HG03139 (cell line): ENCODE data around the gene MCTP1.

Experiments
- ATAC-seq: cut with Tn5 transposase; IDR thresholded peaks from one replicate; pipeline ENCODE4 v1.9.1; 2021; ENCODE audit not compliant: unreplicated experiment

Gene MCTP1

DNA sequence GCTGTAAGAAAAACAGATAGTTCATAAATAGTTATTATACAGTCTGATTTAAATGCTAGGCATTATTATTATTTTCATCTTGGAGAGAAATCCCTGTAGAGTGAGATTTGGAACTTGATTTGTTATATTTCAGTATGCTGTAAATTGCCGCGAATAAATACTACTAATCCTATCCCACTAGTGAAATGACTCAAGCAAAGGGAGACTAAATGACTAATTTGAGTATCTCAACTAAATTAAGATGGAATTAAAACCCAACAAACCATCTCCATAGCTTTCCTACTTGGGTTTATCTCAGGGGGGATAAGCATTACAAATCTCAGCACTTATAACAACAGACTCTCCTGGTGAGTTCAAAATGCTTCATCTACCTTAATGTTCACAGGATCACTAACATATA is 206.0 kb downstream of the MCTP1 start:
- ATAC-seq, result no peak

GRCh38 chr5:95076395-95077185 is 208.3 kb downstream of the MCTP1 start:
- no peak for ATAC-seq

DNA sequence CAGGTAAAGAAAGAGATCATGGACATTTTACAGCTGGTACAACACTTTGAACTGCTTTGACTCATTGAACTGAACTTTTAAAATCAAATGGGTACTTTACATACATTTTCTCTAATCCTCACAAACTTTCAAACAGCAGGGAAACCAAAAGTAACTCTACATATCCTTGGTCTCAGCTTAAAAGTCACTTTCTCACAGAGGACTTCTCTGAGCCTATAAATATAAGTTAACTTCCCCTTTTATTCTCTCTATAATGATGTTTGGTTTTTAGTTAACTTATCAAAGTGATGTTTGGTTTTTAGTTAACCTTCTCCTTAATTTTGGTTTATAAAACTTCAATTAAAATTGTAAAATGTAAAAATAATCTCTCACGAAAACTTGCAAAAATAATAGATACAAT is 209.8 kb downstream of the MCTP1 start:
- ATAC-seq, result no peak

DNA sequence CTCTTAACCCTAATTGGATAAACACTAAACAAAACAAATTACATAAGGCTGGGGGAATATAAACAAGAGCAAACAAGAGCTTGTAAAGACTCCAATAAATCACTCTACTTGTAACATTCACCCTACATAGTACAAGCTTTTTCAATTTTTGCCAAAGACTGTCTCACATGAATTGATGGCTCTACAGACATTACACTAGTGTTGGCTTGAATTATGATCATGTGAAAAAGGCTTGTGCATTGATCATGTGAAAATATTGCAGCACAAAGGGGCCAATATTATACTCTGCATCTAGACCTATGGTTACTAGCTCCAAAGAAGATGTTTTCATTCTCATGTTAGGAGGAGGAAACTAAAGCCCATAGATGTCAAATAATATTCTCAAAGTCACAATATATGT is 212.6 kb downstream of the MCTP1 start:
- ATAC-seq, result no peak

DNA sequence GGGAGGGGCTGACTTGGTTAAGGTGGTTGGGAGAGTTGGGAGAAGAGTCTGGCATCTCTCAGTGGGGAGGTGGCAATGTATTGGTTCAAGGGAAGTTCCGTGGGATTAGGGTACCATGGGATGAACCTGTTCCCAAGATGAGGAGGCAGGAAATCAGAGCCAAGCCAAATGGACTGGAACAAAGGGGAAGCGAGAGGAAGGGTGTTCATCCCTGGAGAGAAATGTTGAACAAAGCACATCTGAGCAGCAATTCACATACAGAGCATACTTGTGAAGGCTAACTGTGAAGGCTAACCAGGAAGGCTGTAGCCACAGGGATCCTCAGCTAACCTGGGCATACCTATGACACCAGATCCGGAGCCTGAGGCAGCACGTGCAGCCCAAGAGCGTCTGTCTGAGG is 214.0 kb downstream of the MCTP1 start:
- no peak for ATAC-seq

- ATAC-seq, result no peak
Measured at GRCh38 chr5:95070453-95070852, 214.4 kb downstream of the MCTP1 start.

GRCh38 chr5:95069948-95070347 is 214.9 kb downstream of the MCTP1 start:
- no peak for ATAC-seq

DNA sequence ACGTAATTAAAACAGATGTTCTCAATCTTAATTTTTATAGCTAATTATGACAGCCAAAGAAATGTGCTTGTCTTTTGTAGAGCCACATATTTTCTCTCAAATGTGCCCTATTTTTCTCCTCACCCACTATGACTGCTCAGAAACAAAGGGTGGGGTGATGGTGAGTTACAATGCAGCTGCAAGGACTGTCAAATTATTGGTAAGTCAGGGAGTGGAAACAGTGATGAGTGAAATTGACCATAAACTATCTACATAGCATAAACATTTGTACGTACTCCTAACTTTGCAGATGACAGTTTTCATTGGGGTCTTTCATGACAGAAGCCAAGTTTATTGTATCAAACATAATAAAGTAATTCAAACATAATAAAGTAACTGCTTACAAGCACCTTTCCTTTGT is 215.9 kb downstream of the MCTP1 start:
- ATAC-seq, result no peak

GRCh38 chr5:95068289-95068910 is 216.5 kb downstream of the MCTP1 start:
- ATAC-seq, result peak; percentile 47

DNA sequence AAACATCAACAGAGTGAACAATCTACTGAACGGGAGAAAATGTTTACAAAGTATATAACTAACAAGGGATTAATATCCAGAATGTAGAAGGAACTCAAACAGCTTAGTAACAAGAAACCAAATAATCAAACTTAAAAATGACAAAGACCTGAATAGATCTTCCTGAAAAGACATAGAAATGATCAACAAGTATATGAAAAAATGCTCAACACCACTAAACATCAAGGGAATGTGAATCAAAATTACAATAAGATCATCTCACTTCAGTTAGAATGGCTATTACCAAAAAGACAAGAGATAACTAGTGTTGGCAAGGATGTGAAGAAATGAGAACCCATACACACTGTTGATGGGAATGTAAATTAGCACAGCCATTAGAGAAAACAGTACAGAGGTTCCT is 218.8 kb downstream of the MCTP1 start:
- no peak for ATAC-seq

DNA sequence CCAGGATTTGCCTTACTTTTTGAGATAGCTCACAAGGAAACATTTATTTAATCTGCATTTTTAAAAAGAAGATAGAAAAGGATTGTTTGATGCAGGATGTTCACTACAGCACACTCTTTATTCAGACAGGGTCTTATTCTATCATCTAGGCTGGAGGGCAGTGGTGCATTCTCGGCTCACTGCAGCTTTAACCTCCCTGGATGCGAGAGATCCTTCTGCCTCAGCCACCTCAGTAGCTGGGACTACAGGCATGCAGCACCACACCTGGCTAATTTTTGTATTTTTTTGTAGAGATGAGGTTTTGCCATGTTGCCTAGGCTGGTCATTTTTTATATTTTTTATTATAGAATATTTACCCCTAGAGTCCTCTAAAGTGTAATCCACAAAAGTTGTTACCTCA is 221.4 kb downstream of the MCTP1 start:
- ATAC-seq, result no peak

GRCh38 chr5:95060098-95060497 is 224.8 kb downstream of the MCTP1 start:
- ATAC-seq, result no peak

- no peak for ATAC-seq
Measured at GRCh38 chr5:95059636-95060035, 225.3 kb downstream of the MCTP1 start.

GRCh38 chr5:95057615-95058014 is 227.3 kb downstream of the MCTP1 start:
- no peak for ATAC-seq

DNA sequence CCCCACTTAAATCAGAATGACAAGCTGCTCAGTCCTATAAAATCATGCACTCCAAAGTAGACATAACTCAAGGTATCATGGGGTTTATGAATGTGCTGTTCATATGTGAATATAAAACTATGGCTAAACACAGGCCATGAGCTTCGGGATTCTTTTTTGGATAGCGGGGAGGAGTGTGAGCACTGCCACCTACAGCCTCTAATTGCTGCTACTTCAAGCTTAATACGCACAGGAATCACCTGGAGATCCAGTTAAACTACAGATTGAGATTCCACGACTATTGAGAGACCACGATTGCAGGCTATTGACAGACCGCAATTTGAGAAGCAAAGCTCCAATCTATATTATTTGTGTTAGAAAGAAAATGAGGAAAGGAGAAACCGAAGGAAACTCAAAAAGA is 231.6 kb downstream of the MCTP1 start:
- ATAC-seq, result no peak

DNA sequence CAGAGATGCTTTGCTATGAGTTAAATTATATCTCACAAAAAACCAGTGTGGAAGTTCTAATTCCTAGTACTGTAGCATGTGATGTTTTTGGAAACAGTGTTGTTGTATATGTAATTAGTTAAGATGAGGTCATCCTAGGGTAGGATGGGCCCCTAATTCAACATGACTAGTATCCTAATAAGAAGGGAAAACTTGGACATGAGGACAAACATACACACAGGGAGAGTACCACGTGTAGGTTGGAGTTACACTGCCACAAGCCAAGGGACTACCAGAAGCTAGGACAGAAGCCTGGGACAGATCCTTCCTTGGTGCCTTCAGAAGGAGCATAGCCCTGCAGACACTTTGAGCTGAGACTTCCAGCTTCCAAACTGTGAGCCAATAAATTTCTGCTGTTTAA is 234.2 kb downstream of the MCTP1 start:
- ATAC-seq, result no peak

DNA sequence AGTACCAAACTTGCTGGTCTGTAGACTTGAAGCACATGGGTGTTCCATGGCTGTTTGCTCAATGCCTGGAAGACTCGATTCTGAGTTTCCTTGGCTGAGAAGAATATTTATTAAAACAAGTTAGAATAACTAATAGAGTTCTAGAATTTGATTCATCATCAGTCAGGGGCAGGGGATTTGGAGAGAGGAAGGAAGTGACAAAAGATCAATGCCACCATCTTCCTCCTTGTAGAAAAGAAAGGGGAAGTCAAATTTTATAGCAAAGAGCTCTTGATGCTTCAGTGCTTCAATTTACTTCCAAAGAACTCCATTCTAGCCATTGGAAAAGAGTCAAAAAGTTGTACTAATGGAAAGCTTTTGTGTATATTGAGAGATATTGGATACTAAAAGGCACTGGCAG is 236.3 kb downstream of the MCTP1 start:
- ATAC-seq, result no peak

DNA sequence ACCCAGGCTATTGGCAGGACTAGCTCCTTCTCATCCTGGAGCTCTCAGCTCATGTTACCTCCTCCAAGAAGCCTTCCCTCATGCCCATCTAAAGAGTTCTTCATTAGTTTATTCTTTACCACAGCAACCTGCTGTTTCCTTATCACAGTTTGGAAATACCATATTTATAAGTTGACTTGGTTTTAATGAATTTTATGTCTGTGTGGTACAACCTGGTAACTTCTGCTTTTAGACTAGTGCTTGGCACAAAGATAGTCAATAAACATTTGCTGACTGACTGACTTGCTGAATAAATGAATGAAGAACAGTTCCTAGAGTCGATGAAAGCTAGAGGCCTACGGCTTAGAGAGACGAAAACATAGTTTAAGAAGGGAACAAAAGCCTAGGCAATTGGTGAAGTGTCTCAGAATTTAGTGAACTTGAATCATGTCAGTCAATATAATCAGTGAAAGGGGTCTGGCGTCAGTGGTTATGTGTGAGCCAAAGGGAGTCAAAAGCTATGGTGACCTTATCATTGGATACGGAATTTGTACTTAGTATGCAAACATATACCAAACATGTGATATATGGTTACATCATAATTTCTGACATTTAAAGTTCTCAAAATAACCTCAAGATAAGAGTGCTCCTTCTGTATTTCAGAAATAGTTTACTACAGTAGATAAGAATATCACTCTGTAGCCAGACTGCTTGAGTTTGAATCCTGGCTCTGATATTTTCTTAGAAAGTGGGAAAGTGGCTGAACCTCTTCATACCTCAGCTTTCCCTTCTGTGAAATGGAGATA is 239.5 kb downstream of the MCTP1 start:
- ATAC-seq, result no peak

DNA sequence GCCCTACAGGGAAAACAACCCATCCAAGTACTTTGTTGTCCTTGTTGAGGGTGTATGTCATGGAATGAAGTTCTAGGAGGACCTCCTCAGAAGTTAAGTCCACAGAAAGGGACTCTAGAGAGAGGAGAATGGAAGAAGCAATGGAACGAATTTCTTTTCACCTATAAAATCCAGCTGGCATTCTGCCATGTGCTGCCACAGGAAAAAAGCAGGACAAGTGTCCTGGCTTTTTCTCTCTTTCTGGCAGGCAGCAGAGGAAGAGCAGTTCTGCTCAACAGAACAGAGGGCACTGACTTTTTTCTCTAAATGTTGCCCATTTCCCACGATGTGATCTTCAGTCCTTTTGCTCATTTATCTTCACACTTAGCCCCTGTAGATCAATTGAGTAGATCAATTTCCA is 240.8 kb downstream of the MCTP1 start:
- no peak for ATAC-seq

GRCh38 chr5:95043648-95044047 is 241.2 kb downstream of the MCTP1 start:
- ATAC-seq, result no peak

DNA sequence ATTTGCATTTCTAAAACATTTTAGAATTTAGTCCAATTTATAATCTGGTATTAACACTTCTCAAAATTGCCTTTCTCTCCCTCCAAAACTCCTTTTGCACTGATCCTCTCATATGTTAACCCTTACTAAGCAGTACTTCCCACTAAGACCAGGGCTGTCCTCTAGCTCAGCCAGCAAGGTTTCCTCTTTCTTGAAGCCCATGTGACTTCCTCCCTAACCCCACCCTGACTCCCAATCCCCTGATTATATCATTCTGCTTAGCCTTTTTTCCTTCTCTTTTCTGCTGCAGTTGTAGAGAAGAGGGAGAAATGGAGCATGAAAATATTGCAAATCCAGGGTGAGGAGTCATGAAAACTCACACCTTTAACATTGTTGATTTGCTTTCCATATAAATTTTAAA is 241.7 kb downstream of the MCTP1 start:
- ATAC-seq, result no peak

GRCh38 chr5:95042037-95042436 is 242.9 kb downstream of the MCTP1 start:
- no peak for ATAC-seq
